GM12878 (cell line): ENCODE data around the gene CASK. TPM values are rescaled to one million over a fixed set of nuclear protein-coding genes. Genes with fewer than 3 reads are reported as not detected.

Source experiments
- ATF2 ChIP-seq: IDR thresholded peaks from 2 replicates; pipeline ENCODE4 v1.6.1; 2012; ENCODE audit warnings: low read length, inconsistent platforms
- BHLHE40 ChIP-seq, 2 experiments: fragments of 450-650 bp in 1 of 2; IDR thresholded peaks; 2 replicates each; pipeline ENCODE4 v1.6.1; 2011 to 2017; ENCODE audit warnings: low read depth in 2 of 2, borderline replicate concordance in 1 of 2, improper control_type of control experiment in 1 of 2, low read length in 1 of 2, mild to moderate bottlenecking in 1 of 2
- CBFB ChIP-seq: IDR thresholded peaks from 2 replicates; pipeline ENCODE4 v1.6.1; 2016; ENCODE audit warnings: antibody characterized with exemption, low read depth
- CREM ChIP-seq: IDR thresholded peaks from 2 replicates; pipeline ENCODE4 v1.6.1; 2014; ENCODE audit warnings: antibody characterized with exemption, low read depth
- DPF2 ChIP-seq: fragments of 450-650 bp; IDR thresholded peaks from 2 replicates; pipeline ENCODE4 v1.6.1; 2017; ENCODE audit warnings: mild to moderate bottlenecking
- EED ChIP-seq: sonication (generic); IDR thresholded peaks from 2 replicates; pipeline ENCODE4 v1.6.1; 2016; ENCODE audit warnings: antibody characterized with exemption, low read depth
- ETV6 ChIP-seq, 2 experiments: fragments of 450-650 bp in 1 of 2; IDR thresholded peaks in 1 of 2; conservative IDR thresholded peaks in 1 of 2; 2 replicates each; pipeline ENCODE4 v1.6.1; 2014; ENCODE audit warnings: antibody characterized with exemption in 1 of 2, borderline replicate concordance in 1 of 2, low read depth in 1 of 2, mild to moderate bottlenecking in 1 of 2, moderate library complexity in 1 of 2
- FOS ChIP-seq: IDR thresholded peaks from 3 replicates; pipeline ENCODE4 v1.6.1; 2011; ENCODE audit warnings: borderline replicate concordance; ENCODE audit not compliant: insufficient read length; ENCODE audit errors: extremely low read depth
- IRF4 ChIP-seq: IDR thresholded peaks from 2 replicates; pipeline ENCODE4 v1.6.1; 2011; ENCODE audit warnings: low read depth, low read length
- KDM1A ChIP-seq: fragments of 200-600 bp; sonication (generic); IDR thresholded peaks from 2 replicates; pipeline ENCODE4 v1.6.1; 2016; ENCODE audit warnings: borderline replicate concordance
- MTA2 ChIP-seq: fragments of 450-650 bp; IDR thresholded peaks from 2 replicates; pipeline ENCODE4 v1.6.1; 2016; ENCODE audit warnings: low read depth, mild to moderate bottlenecking, moderate library complexity
- NFIC ChIP-seq: IDR thresholded peaks from 2 replicates; pipeline ENCODE4 v1.6.1; 2012; ENCODE audit warnings: low read depth, mild to moderate bottlenecking, inconsistent platforms, low read length, moderate library complexity
- PBX3 ChIP-seq: IDR thresholded peaks from 2 replicates; pipeline ENCODE4 v1.6.1; 2011; ENCODE audit warnings: mild to moderate bottlenecking, low read depth, low read length, moderate library complexity; ENCODE audit not compliant: insufficient replicate concordance
- PKNOX1 ChIP-seq: fragments of 450-650 bp; IDR thresholded peaks from 2 replicates; pipeline ENCODE4 v1.6.1; 2016; ENCODE audit warnings: mild to moderate bottlenecking
- RUNX3 ChIP-seq: IDR thresholded peaks from 2 replicates; pipeline ENCODE4 v1.6.1; 2012; ENCODE audit warnings: low read length, inconsistent platforms
- SIN3A ChIP-seq: IDR thresholded peaks from 2 replicates; pipeline ENCODE4 v1.6.1; 2012; ENCODE audit warnings: low read depth, low read length, improper control_type of control experiment
- SKIL ChIP-seq: fragments of 450-650 bp; IDR thresholded peaks from 2 replicates; pipeline ENCODE4 v1.6.1; 2017; ENCODE audit warnings: mild to moderate bottlenecking, low read depth, inconsistent platforms; ENCODE audit not compliant: poor library complexity, severe bottlenecking
- SMARCA5 ChIP-seq: fragments of 450-650 bp; IDR thresholded peaks from 2 replicates; pipeline ENCODE4 v1.6.1; 2017; ENCODE audit warnings: mild to moderate bottlenecking
- ZNF24 ChIP-seq: fragments of 450-650 bp; IDR thresholded peaks from 2 replicates; pipeline ENCODE4 v1.6.1; 2017; ENCODE audit warnings: antibody characterized with exemption, mild to moderate bottlenecking
- ZNF592 ChIP-seq: fragments of 450-650 bp; IDR thresholded peaks from 2 replicates; pipeline ENCODE4 v1.6.1; 2017; ENCODE audit warnings: mild to moderate bottlenecking, moderate library complexity
- polyA plus RNA-seq, 11 experiments: library from polyadenylated mRNA; depleted of rRNA in 4 of 11; unstranded in 6 of 11; stranded (reverse) in 5 of 11; fragments of >200 nt; fragmentation: Nextera tagmentation in 4 of 11; fragmentation: Illumina TruSeq in 1 of 11; extraction: Ambion mirVana in 4 of 11; extraction: Trizol in 1 of 11; gene quantifications; 1 replicate in 1 of 11; 2 replicates in 10 of 11; pipeline versions ENCODE4 v1.2.1 to v1.2.3, GENCODE V29; 2011 to 2016; ENCODE audit warnings: inconsistent platforms in 2 of 11, missing spikeins in 2 of 11, low read depth in 1 of 11
- total RNA-seq, 4 experiments: library from RNA; depleted of rRNA in 3 of 4; stranded (reverse); fragments of >200 nt in 3 of 4; fragmentation: Illumina TruSeq in 1 of 4; extraction: Trizol in 1 of 4; gene quantifications; 2 replicates each; pipeline versions ENCODE4 v1.2.1 to v1.2.3, GENCODE V29; 2013 to 2021

The CASK gene
- total and polyA plus RNA-seq, 10 of the 15 experiments (the other 5 are each of a cell fraction or from before 2014, with no cell fraction given): 0.60 to 45.9 (median 4.8) TPM

GRCh38 chrX:41664375-41664901 lies 258.9 kb downstream of the CASK start (continued):
- TF ChIP-seq ETV6 (conservative IDR thresholded peaks at IDR 0.05 in 1 of 2, IDR thresholded peaks at IDR 0.05 in 1 of 2; ENCODE audit: borderline replicate concordance in 1 of 2, low read depth in 1 of 2) (peak in 1 of 2 experiments; percentile 41; a peak in 1 of 4 replicates), EED (0 out of 2 replicates have a peak, but pooled peaks have one; percentile 47), PKNOX1 (peak; percentile 57), MTA2 (peak; percentile 68), KDM1A (no peak), PBX3 (no peak), ATF2 (peak; percentile 63), IRF4 (peak; percentile 76; the same call in 1 of the 2 replicates), RUNX3 (peak; percentile 91), FOS (no peak), NFIC (peak; percentile 83), SKIL (peak; percentile 79), DPF2 (0 out of 2 replicates have a peak, but pooled peaks have one; percentile 38), CREM (peak; percentile 17; the same call in 1 of the 2 replicates), ZNF592 (no peak), ZNF24 (0 out of 2 replicates have a peak, but pooled peaks have one; percentile 8), CBFB (no peak), BHLHE40 (IDR thresholded peaks at IDR 0.05; ENCODE audit: borderline replicate concordance in 1 of 2, low read depth in 2 of 2, low read length in 1 of 2) (peak; percentile 5 to 10; a peak in 1 of 4 replicates), SMARCA5 (no peak), SIN3A (no peak)
